GM19438 (cell line): Measurements from ENCODE around the gene CD276.

Experiments
- ATAC-seq: cut with Tn5 transposase; IDR thresholded peaks from one replicate; pipeline ENCODE4 v1.9.1; 2021; ENCODE audit warnings: low read depth; ENCODE audit not compliant: unreplicated experiment

Gene CD276

GRCh38 chr15:73744293-73744692 is 60.1 kb downstream of the CD276 start:
- no peak for ATAC-seq

- no peak for ATAC-seq
Observed at GRCh38 chr15:73745073-73745472, 60.9 kb downstream of the CD276 start.

- no peak for ATAC-seq
Observed at GRCh38 chr15:73746261-73746660, 62.1 kb downstream of the CD276 start.

- no peak for ATAC-seq
Observed at GRCh38 chr15:73746883-73747282, 62.7 kb downstream of the CD276 start.

- ATAC-seq, result no peak
Observed at GRCh38 chr15:73747847-73748590, 63.8 kb downstream of the CD276 start.

- no peak for ATAC-seq
Observed at GRCh38 chr15:73748730-73749129, 64.5 kb downstream of the CD276 start.

GRCh38 chr15:73749533-73749932 is 65.3 kb downstream of the CD276 start:
- ATAC-seq, result no peak

GRCh38 chr15:73749971-73750370 is 65.8 kb downstream of the CD276 start:
- no peak for ATAC-seq

GRCh38 chr15:73750438-73750837 is 66.3 kb downstream of the CD276 start:
- ATAC-seq, result no peak

- ATAC-seq, result no peak
Observed at GRCh38 chr15:73750951-73751350, 66.8 kb downstream of the CD276 start.

GRCh38 chr15:73751511-73751898 is 67.3 kb downstream of the CD276 start:
- no peak for ATAC-seq

- ATAC-seq, result no peak
Observed at GRCh38 chr15:73751899-73752805, 68.0 kb downstream of the CD276 start.

- no peak for ATAC-seq
Observed at GRCh38 chr15:73752806-73753193, 68.6 kb downstream of the CD276 start.

GRCh38 chr15:73753250-73754130 is 69.3 kb downstream of the CD276 start, which contains the start of gene INSYN1:
Gene INSYN1, minus strand, starts transcription at chr15:73753351. Its CDS starts 2,221 bp downstream, at chr15:73751130.
- ATAC-seq, result no peak

GRCh38 chr15:73754461-73754860 is 70.3 kb downstream of the CD276 start:
- ATAC-seq, result no peak

- ATAC-seq, result no peak
Observed at GRCh38 chr15:73755481-73755880, 71.3 kb downstream of the CD276 start.

GRCh38 chr15:73755946-73756345 is 71.8 kb downstream of the CD276 start:
- no peak for ATAC-seq

- no peak for ATAC-seq
Observed at GRCh38 chr15:73756390-73756789, 72.2 kb downstream of the CD276 start.

GRCh38 chr15:73756947-73757513 is 72.8 kb downstream of the CD276 start:
- ATAC-seq, result no peak

GRCh38 chr15:73757571-73757970 is 73.4 kb downstream of the CD276 start:
- ATAC-seq, result no peak
